NCI-H460 (cell line): ENCODE measurements around the gene CD109. TPM values are rescaled to one million over a fixed set of nuclear protein-coding genes. Genes with fewer than 3 reads are reported as not detected.
"Not testable (repeated sequence)": the region's sequence is repeated elsewhere in the genome, so short reads cannot be mapped to it uniquely, and the experiment has no call there.

Experiments used
- DNase-seq: peaks from one replicate; pipeline ENCODE4 v3.0.0-alpha.2; 2016; ENCODE audit warnings: low read depth; ENCODE audit errors: extremely low read depth
- total RNA-seq: library from RNA; depleted of rRNA; stranded (reverse); fragments of >200 nt; shearing (Covaris generic); gene quantifications from 2 replicates; pipeline ENCODE4 v1.2.3, GENCODE V29; 2014

The CD109 gene
- total RNA-seq, 1 experiment from 2014 or later = 43.6 TPM

GRCh38 chr6:73680289-73680918 lies 15.6 kb upstream of the CD109 start:
- no peak for DNase-seq

GRCh38 chr6:73683574-73683973 lies 12.4 kb upstream of the CD109 start:
- DNase-seq = not testable (repeated sequence)

GRCh38 chr6:73688351-73688750 lies 7.7 kb upstream of the CD109 start:
- no peak for DNase-seq

GRCh38 chr6:73690056-73690455 lies 5.9 kb upstream of the CD109 start:
- no peak for DNase-seq

- no peak for DNase-seq
Measured at GRCh38 chr6:73691512-73691911, 4.5 kb upstream of the CD109 start.

- peak; percentile 38 for DNase-seq
Measured at GRCh38 chr6:73694711-73695411, 1.1 kb upstream of the CD109 start.

- peak; percentile 33 for DNase-seq
Measured at GRCh38 chr6:73696966-73697655, 1.1 kb downstream of the CD109 start.

- DNase-seq = no peak
Measured at GRCh38 chr6:73699676-73700459, 3.9 kb downstream of the CD109 start.

- DNase-seq = no peak
Measured at GRCh38 chr6:73702444-73702843, 6.4 kb downstream of the CD109 start.

- no peak for DNase-seq
Measured at GRCh38 chr6:73703466-73703865, 7.5 kb downstream of the CD109 start.

- peak; percentile 40 for DNase-seq
Measured at GRCh38 chr6:73704260-73704659, 8.3 kb downstream of the CD109 start.

GRCh38 chr6:73704798-73705197 lies 8.8 kb downstream of the CD109 start:
- no peak for DNase-seq

GRCh38 chr6:73706971-73707370 lies 11.0 kb downstream of the CD109 start:
- DNase-seq = no peak

- no peak for DNase-seq
Measured at GRCh38 chr6:73710470-73710869, 14.5 kb downstream of the CD109 start.

- DNase-seq = no peak
Measured at GRCh38 chr6:73710948-73711347, 14.9 kb downstream of the CD109 start.

GRCh38 chr6:73712535-73713173 lies 16.7 kb downstream of the CD109 start:
- no peak for DNase-seq

GRCh38 chr6:73713426-73714147 lies 17.6 kb downstream of the CD109 start:
- no peak for DNase-seq

- DNase-seq = peak; percentile 20
Measured at GRCh38 chr6:73715111-73715508, 19.1 kb downstream of the CD109 start.

GRCh38 chr6:73719046-73719445 lies 23.0 kb downstream of the CD109 start:
- DNase-seq = no peak
